ENCODE data around the gene GART.

DNA sequence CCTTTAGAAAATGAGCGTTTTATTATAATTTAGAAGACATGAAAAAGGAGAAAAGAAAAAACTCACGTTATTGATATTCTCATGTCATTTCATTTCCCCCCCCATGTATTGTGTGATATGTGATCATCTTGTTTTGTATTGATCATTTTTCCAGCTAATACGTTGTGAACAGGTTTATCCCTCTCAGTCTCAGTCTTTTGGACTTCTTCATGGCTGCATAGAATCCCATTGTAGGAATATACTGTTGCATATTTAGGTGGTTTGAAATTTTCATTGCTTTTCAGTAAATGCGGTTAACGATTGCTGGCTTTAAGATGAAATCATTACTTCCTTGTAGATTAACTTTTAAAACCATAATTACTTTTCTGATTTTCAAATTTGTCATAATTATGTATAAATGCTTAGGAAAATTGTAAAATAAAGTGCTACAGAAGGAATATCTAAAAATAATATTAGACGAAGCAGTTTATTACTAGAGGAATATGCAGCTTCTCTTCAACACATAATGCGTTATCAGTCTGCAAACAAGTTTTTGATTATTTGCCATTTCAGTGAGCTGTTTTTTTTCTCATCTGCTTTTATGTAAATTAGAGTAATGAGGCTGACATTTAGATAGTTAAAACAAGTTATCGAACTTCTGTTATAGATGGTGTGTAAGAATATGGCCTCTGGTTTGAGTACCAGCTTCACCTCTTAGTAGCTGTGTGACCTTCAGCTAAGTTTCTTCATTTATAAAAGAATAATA, 2.7 kb upstream of the GART start:
- TF ChIP-seq POLR2AphosphoS5 (IDR thresholded peaks at IDR 0.05; ENCODE audit: borderline replicate concordance, low read depth, low read length) = no peak
- TF ChIP-seq EZH2 (IDR thresholded peaks at IDR 0.05) = no peak
- no peak for TF ChIP-seq FOXP2 (optimal IDR thresholded peaks at IDR 0.05; ENCODE audit: control extremely low read depth, extremely low read length, insufficient read depth)
